OCI-LY1 (cell line): ENCODE measurements around the gene AKT1S1.

Source experiments
- H2AFZ ChIP-seq: fragments of 200-600 bp; sonication (generic), shearing (Covaris generic); 2 replicates; pipeline ENCODE4 v1.6.0; 2014; ENCODE audit warnings: antibody characterized with exemption, mild to moderate bottlenecking, low read length
- H3F3A ChIP-seq: fragments of 200-600 bp; sonication (generic), shearing (Covaris generic); 2 replicates; pipeline ENCODE4 v1.6.0; 2014; ENCODE audit warnings: mild to moderate bottlenecking, antibody characterized with exemption, low read length, moderate library complexity; ENCODE audit not compliant: insufficient read depth
- H3K27ac ChIP-seq: fragments of 200-600 bp; sonication (generic); 2 replicates; pipeline ENCODE4 v1.5.1; 2014; ENCODE audit warnings: low read length, mixed run types, mild to moderate bottlenecking, low read depth; ENCODE audit not compliant: poor library complexity, severe bottlenecking
- H3K27me3 ChIP-seq: fragments of 200-600 bp; sonication (generic); 2 replicates; pipeline ENCODE4 v1.6.0; 2014; ENCODE audit warnings: antibody characterized with exemption, mild to moderate bottlenecking, low read length, moderate library complexity; ENCODE audit not compliant: insufficient read depth
- H3K36me3 ChIP-seq: fragments of 200-600 bp; sonication (generic); 2 replicates; pipeline ENCODE4 v1.6.1; 2014; ENCODE audit warnings: mild to moderate bottlenecking, antibody characterized with exemption, low read length, moderate library complexity, mixed read lengths; ENCODE audit not compliant: insufficient read depth
- H3K4me1 ChIP-seq: fragments of 200-600 bp; sonication (generic); 2 replicates; pipeline ENCODE4 v1.5.1; 2014; ENCODE audit warnings: mild to moderate bottlenecking, low read length, moderate library complexity; ENCODE audit not compliant: insufficient read depth, severe bottlenecking
- H3K4me2 ChIP-seq: fragments of 200-600 bp; sonication (generic), shearing (Covaris generic); 2 replicates; pipeline ENCODE4 v1.6.1; 2014; ENCODE audit warnings: low read length
- H3K4me3 ChIP-seq: fragments of 200-600 bp; sonication (generic); 2 replicates; pipeline ENCODE4 v1.5.1; 2014; ENCODE audit warnings: low read length, low read depth, mild to moderate bottlenecking, mixed read lengths; ENCODE audit not compliant: poor library complexity, severe bottlenecking
- H3K79me2 ChIP-seq: fragments of 200-600 bp; shearing (Covaris generic); 2 replicates; pipeline ENCODE4 v1.6.1; 2016; ENCODE audit warnings: mixed run types, low read length, mixed read lengths; ENCODE audit not compliant: insufficient read depth
- H3K9ac ChIP-seq: fragments of 200-600 bp; sonication (generic), shearing (Covaris generic); 2 replicates; pipeline ENCODE4 v1.6.1; 2014; ENCODE audit warnings: mild to moderate bottlenecking, low read length, mixed read lengths
- H3K9me2 ChIP-seq: fragments of 200-600 bp; sonication (generic), shearing (Covaris generic); 2 replicates; pipeline ENCODE4 v1.6.1; 2014; ENCODE audit warnings: low read depth, mild to moderate bottlenecking, low read length, mixed read lengths
- H3K9me3 ChIP-seq: fragments of 200-600 bp; shearing (Covaris generic); 2 replicates; pipeline ENCODE4 v1.6.1; 2014; ENCODE audit warnings: low read length, mixed read lengths
- H4K20me1 ChIP-seq: fragments of 200-600 bp; sonication (generic), shearing (Covaris generic); 2 replicates; pipeline ENCODE4 v1.6.0; 2016; ENCODE audit warnings: mild to moderate bottlenecking, low read length; ENCODE audit not compliant: insufficient read depth
- EZH2 ChIP-seq: fragments of 200-600 bp; sonication (generic), shearing (Covaris generic); IDR thresholded peaks from 2 replicates; pipeline ENCODE4 v1.8.0; 2017; ENCODE audit warnings: borderline replicate concordance, mixed run types, mild to moderate bottlenecking, antibody characterized with exemption, low read length, moderate library complexity, mixed read lengths
- TF ChIP-seq, protein P1 (sequence below): fragments of 200-600 bp; sonication (generic), shearing (Covaris generic); IDR thresholded peaks from 2 replicates; pipeline ENCODE4 v1.5.1; 2017; ENCODE audit warnings: mild to moderate bottlenecking, antibody characterized with exemption, low read length, moderate library complexity, mixed read lengths

AKT1S1 gene

DNA sequence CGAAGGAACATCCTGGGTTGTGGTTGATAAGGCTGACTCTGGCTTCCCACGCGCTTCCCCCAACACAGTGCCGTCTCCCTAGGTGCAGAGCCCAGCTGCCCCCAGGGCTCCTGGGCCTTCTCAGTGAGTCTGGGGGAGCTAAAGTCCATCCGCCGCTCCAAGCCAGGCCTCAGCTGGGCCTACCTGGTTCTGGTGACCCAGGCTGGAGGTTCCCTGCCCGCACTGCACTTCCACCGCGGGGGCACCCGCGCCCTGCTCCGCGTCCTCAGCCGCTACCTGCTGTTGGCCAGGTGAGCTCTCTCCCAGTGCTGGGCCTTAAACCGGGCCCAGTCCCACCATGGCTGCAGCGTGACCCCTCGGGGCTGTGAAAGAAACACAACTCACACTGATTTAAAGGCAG lies 4.0 kb upstream of the AKT1S1 start:
- H3K4me2 ChIP-seq, result no peak overlapping the region
- H3K36me3 ChIP-seq, result peaks cover 57% of the 10 kb centered on the region
- no peak overlapping the region for H3K9ac ChIP-seq
- no peak for TF ChIP-seq EZH2
- TF ChIP-seq, protein P1, sequence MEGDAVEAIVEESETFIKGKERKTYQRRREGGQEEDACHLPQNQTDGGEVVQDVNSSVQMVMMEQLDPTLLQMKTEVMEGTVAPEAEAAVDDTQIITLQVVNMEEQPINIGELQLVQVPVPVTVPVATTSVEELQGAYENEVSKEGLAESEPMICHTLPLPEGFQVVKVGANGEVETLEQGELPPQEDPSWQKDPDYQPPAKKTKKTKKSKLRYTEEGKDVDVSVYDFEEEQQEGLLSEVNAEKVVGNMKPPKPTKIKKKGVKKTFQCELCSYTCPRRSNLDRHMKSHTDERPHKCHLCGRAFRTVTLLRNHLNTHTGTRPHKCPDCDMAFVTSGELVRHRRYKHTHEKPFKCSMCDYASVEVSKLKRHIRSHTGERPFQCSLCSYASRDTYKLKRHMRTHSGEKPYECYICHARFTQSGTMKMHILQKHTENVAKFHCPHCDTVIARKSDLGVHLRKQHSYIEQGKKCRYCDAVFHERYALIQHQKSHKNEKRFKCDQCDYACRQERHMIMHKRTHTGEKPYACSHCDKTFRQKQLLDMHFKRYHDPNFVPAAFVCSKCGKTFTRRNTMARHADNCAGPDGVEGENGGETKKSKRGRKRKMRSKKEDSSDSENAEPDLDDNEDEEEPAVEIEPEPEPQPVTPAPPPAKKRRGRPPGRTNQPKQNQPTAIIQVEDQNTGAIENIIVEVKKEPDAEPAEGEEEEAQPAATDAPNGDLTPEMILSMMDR, result no peak
- H3K4me1 ChIP-seq, result peaks cover 16% of the 10 kb centered on the region
- no peak overlapping the region for H3K27ac ChIP-seq
- no peaks in the 10 kb centered on the region for H4K20me1 ChIP-seq
- H3K4me3 ChIP-seq, result no peak overlapping the region
- no peaks in the 10 kb centered on the region for H3K27me3 ChIP-seq
- H3K9me2 ChIP-seq, result no peaks in the 10 kb centered on the region
- H3F3A ChIP-seq, result no peaks in the 10 kb centered on the region
- H3K79me2 ChIP-seq, result no peaks in the 10 kb centered on the region
- 0 out of 2 replicates have a peak, but pooled peaks cover 3% of the 10 kb centered on the region for H3K9me3 ChIP-seq
- H2AFZ ChIP-seq, result no peak overlapping the region

DNA sequence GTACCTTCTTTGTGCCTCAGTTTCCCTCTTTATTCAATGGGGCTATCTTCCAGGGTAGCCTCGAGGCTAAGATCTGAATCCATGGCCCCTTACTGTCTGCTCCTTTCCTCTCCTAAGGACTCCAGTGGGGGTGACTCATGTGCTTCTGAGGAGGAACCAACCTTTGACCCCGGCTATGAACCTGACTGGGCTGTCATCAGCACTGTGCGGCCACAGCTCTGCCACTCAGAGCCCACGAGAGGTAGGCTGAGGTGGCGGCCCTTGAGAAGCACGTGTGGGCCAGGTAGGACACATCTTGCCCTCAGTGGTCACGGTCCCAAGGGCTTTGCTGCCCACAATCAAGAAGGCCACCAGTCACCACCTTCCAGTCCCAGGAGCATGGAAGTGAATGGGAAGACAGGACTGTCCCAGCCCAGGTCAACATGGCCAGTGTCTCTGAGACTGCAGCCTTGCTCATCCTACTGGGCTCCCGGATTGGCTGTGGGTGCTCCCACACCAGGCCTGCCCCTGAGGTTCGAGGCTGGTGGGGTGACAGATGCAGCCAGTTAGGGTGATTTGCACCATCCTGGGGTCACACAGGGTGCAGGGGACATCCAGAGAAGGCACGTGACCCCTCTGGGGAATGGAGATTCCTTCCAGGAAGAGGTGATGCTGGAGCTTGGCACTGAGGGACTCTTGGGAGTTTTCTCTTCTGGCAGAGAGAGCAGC lies 3.2 kb upstream of the AKT1S1 start:
- no peaks in the 10 kb centered on the region for H3F3A ChIP-seq
- peaks cover 6% of the 10 kb centered on the region for H3K79me2 ChIP-seq
- no peak overlapping the region for H3K4me2 ChIP-seq
- no peak overlapping the region for H3K9ac ChIP-seq
- peaks cover 21% of the 10 kb centered on the region for H3K4me1 ChIP-seq
- H3K4me3 ChIP-seq, result no peak overlapping the region
- no peaks in the 10 kb centered on the region for H3K9me2 ChIP-seq
- no peak overlapping the region for H3K27ac ChIP-seq
- 0 out of 2 replicates have a peak, but pooled peaks cover 3% of the 10 kb centered on the region for H3K9me3 ChIP-seq
- H3K27me3 ChIP-seq, result no peaks in the 10 kb centered on the region
- H3K36me3 ChIP-seq, result peaks cover 53% of the 10 kb centered on the region
- H2AFZ ChIP-seq, result no peak overlapping the region
- TF ChIP-seq, protein P1, result no peak
- no peaks in the 10 kb centered on the region for H4K20me1 ChIP-seq

DNA sequence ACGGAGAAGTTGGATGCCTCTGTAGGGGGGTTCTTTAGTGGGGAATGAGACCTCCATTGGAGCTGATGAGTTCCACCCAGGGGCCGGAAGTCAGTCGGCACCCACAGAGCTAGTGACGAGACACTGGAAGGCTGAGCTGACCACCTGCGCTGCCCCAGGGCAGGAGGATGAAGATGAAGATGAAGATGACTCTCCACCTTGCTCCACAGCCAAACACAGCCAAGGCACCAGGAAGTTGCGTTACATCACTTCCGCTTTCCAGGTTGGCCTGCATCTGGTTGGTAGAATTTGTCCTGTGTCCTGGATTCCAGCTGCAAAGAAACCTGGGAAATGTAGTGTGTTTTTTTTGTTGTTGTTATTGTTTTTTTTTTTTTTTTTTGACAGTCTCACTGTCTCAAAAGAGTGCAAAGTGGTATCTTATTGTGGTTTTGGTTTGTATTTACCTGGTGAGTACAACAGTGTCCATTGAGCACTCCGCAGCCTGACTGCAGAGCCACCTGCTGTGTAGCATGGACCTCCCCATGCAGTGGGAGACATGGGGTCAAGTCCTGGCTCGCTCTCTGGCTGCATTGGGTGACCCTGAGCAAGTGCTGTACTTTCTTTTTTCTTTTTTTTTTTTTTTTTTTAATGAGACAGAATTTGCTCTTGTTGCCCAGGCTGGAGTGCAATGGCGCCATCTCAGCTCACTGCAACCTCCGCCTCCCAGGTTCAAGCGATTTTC lies 2.2 kb upstream of the AKT1S1 start:
- peaks cover 47% of the 10 kb centered on the region for H3K36me3 ChIP-seq

More for the DNA sequence above, 2.2 kb upstream of the AKT1S1 start:
- H4K20me1 ChIP-seq, result no peaks in the 10 kb centered on the region
- 0 out of 2 replicates have a peak, but pooled peaks cover 3% of the 10 kb centered on the region for H3K9me3 ChIP-seq
- no peak for TF ChIP-seq EZH2
- TF ChIP-seq, protein P1, result no peak
- H3K4me2 ChIP-seq, result peak overlapping the region; percentile 94
- peak overlapping the region; percentile 98 for H3K9ac ChIP-seq
- H3K27ac ChIP-seq, result peak overlapping the region; percentile 61
- peaks cover 30% of the 10 kb centered on the region for H3K4me1 ChIP-seq
- H3F3A ChIP-seq, result no peaks in the 10 kb centered on the region
- no peaks in the 10 kb centered on the region for H3K27me3 ChIP-seq
- H2AFZ ChIP-seq, result no peak overlapping the region
- no peaks in the 10 kb centered on the region for H3K9me2 ChIP-seq
- H3K79me2 ChIP-seq, result peaks cover 8% of the 10 kb centered on the region
- H3K4me3 ChIP-seq, result peak overlapping the region; percentile 93
